Right lobe of liver (tissue), 6 donors: ENCODE measurements around the gene CCDC88B. TPM values are rescaled to one million over a fixed set of nuclear protein-coding genes. Genes with fewer than 3 reads are reported as not detected.
A peak's percentile ranks its signal among the peaks of the same experiment; 100 is the strongest.

Experiments
- ATAC-seq, 4 donors: fragments of 200-7000 bp; cut with Tn5 transposase; one replicate each; pipeline ENCODE4 v1.9.1; 2020; ENCODE audit warnings: mild to moderate bottlenecking in 4 of 4, moderate library complexity in 4 of 4
- DNase-seq, 3 donors: peaks; one replicate each; pipeline ENCODE4 v3.0.0-alpha.2; 2020
- H3K27ac ChIP-seq, 3 donors: fragments of 200-600 bp; one replicate each; pipeline ENCODE4 v1.8.0; 2022
- H3K27me3 ChIP-seq, 2 donors: fragments of 200-600 bp; one replicate each; pipeline ENCODE4 v1.8.0; 2022
- H3K36me3 ChIP-seq, 4 donors: fragments of 200-600 bp; sonication (generic) in 1 of 4; one replicate each; pipeline versions ENCODE4 v1.5.1 to v1.8.0; 2017 to 2022; ENCODE audit warnings: control low read depth in 1 of 4
- H3K4me1 ChIP-seq, 4 donors: fragments of 200-600 bp; sonication (generic) in 1 of 4; one replicate each; pipeline versions ENCODE4 v1.5.1 to v1.8.0; 2017 to 2022; ENCODE audit warnings: control low read depth in 1 of 4
- H3K4me3 ChIP-seq, 3 donors: fragments of 200-600 bp; one replicate each; pipeline ENCODE4 v1.8.0; 2022
- H3K9me3 ChIP-seq, 4 donors: fragments of 200-600 bp; sonication (generic) in 1 of 4; one replicate each; pipeline versions ENCODE4 v1.5.1 to v1.8.0; 2017 to 2022; ENCODE audit warnings: control low read depth in 1 of 4
- POLR2A ChIP-seq: fragments of 450-650 bp; IDR thresholded peaks from one replicate; pipeline ENCODE4 v1.6.1; 2017; ENCODE audit warnings: antibody characterized with exemption, mild to moderate bottlenecking
- WGBS: methylation state at CpG from one replicate; pipeline ENCODE4 v1.1.6; 2018; ENCODE audit warnings: low coverage, low lambda C conversion rate; ENCODE audit not compliant: insufficient coverage; ENCODE audit errors: missing lambda C conversion rate; 5-methylcytosine and 5-hydroxymethylcytosine counted together
- intact Hi-C, 2 donors: fragments of 100-400 bp; cut with DNase I; formaldehyde crosslinking; loops; one replicate each; pipeline versions ENCODE4 v1.11.2 to v1.14.1; 2022
- total RNA-seq, 6 experiments: library from RNA; depleted of rRNA in 2 of 6; stranded (reverse); fragments of >200 nt in 2 of 6; fragmentation: NEBNext Ultra II Directional in 3 of 6; extraction: Animal tissue kit (Norgen Biotek cat#: 25700) in 3 of 6; gene quantifications; one replicate each; pipeline versions ENCODE4 v1.1.0 to v1.2.4, GENCODE V29; 2016 to 2023
- TF ChIP-seq, protein P1 (sequence below), 4 donors: fragments of 200-600 bp in 3 of 4; fragments of 450-650 bp in 1 of 4; IDR thresholded peaks; one replicate each; pipeline versions ENCODE4 v1.5.1 to v1.8.0; 2016 to 2022; ENCODE audit warnings: antibody characterized with exemption in 4 of 4, mild to moderate bottlenecking in 2 of 4
- donor health status: DM: no; HTN: yes; CAD: no.
- donor health status: DM: no; HTN: no; CAD: no.
- donor health status: DM: no; HTN: no; CAD: no.
- donor health status: DM: no; HTN: yes; CAD: no.
- donor health status: DM: no; HTN: yes; CAD: no.

The CCDC88B gene
- total RNA-seq, 6 experiments from 2014 or later, result 2.4 to 10.6 (median 4.9) TPM

DNA sequence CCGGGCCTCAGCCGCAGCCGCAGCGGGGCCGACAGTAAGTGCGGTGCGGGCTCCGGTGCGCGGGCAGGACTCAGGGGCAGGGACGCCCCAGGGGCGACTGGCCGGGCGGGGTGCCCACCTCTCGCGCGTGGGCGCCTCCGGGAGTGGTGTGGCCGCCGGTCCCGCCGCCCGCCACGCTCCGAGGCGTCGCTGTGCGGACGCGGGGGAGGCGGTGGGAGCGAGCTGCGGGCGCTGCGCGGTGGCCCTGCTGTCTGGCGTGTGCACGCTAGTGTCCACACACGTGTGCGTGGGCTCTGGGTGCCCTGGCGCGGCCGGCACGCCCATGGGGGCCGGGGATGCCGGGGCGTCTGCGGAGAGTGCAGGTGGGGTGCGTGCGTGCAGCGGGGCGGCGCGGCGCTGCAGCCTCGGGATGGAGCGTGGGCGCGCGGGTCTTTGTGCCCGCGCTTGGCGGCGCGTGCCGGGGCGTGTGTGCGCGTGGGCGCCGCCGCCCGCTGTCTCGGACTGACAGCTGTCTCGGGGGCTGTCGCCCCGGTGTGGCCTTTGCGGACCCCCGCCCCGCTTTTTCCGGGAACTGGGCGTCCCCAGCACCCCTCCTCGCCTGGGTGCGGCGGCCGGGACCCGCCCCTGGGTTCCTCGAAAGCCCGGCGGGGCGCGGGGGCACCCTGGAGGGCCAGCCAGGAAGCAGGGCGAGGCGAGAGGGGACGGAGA lies 48.1 kb upstream of the CCDC88B start:
- no peak for ATAC-seq
- Histone ChIP-seq H3K27me3 (peaks cover 0 to 13% of the 10 kb centered on the region in 2 donors), H3K27ac (no peak overlapping the region), H3K4me3 (peak overlapping the region in 1 of 3 donors; percentile 1), H3K4me1 (peaks cover 0 to 12% (median 0%) of the 10 kb centered on the region in 4 donors), H3K36me3 (no peaks in the 10 kb centered on the region), H3K9me3 (no peaks in the 10 kb centered on the region)
- intact Hi-C loops, result no loop called here
- TF ChIP-seq, protein P1, sequence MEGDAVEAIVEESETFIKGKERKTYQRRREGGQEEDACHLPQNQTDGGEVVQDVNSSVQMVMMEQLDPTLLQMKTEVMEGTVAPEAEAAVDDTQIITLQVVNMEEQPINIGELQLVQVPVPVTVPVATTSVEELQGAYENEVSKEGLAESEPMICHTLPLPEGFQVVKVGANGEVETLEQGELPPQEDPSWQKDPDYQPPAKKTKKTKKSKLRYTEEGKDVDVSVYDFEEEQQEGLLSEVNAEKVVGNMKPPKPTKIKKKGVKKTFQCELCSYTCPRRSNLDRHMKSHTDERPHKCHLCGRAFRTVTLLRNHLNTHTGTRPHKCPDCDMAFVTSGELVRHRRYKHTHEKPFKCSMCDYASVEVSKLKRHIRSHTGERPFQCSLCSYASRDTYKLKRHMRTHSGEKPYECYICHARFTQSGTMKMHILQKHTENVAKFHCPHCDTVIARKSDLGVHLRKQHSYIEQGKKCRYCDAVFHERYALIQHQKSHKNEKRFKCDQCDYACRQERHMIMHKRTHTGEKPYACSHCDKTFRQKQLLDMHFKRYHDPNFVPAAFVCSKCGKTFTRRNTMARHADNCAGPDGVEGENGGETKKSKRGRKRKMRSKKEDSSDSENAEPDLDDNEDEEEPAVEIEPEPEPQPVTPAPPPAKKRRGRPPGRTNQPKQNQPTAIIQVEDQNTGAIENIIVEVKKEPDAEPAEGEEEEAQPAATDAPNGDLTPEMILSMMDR (IDR thresholded peaks at IDR 0.05), result no peak
- TF ChIP-seq POLR2A, result no peak
- no CpG with 5 or more reads among the region's 96 CpGs for WGBS
- no peak for DNase-seq

DNA sequence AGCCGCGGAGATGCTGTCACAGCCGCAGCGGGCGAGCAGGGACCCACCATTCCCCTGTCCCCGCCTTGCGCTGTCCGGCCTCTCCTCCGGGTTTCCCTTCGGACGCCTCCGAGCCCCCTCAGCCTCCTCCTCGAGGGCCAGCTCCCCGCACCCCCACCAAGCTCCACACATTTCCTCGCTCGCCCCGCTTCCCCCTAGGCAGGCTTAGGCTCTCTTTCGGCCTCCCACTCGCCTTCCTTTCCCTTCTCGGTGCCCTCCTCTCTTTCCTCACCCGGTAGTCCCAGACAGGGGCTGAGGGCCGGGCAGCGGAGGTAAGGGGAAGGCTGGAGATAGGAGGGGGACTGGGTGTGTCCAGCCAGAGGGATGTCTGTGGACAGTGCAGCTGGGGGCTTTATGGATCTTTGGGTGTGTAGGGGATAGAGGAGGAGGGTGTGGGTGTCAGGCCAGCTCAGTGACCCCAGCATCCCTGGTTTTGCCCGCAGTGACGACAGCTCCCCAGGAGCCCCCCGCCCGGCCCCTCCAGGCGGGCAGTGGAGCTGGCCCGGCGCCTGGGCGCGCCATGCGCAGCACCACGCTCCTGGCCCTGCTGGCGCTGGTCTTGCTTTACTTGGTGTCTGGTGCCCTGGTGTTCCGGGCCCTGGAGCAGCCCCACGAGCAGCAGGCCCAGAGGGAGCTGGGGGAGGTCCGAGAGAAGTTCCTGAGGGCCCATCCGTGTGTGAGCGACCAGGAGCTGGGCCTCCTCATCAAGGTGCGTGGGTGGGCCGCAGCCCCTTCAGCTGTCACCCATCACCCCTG lies 47.3 kb upstream of the CCDC88B start:
- intact Hi-C loops, result no loop called here
- ATAC-seq, result no peak
- Histone ChIP-seq H3K27me3 (peaks cover 0 to 21% of the 10 kb centered on the region in 2 donors), H3K27ac (no peak overlapping the region), H3K4me3 (no peak overlapping the region), H3K9me3 (no peaks in the 10 kb centered on the region), H3K4me1 (peaks cover 0 to 12% (median 0%) of the 10 kb centered on the region in 4 donors), H3K36me3 (no peaks in the 10 kb centered on the region)
- no peak for DNase-seq
- WGBS, result 7% methylated on average over 15 of the region's 42 CpGs
- TF ChIP-seq, protein P1 (IDR thresholded peaks at IDR 0.05), result no peak
- no peak for TF ChIP-seq POLR2A

DNA sequence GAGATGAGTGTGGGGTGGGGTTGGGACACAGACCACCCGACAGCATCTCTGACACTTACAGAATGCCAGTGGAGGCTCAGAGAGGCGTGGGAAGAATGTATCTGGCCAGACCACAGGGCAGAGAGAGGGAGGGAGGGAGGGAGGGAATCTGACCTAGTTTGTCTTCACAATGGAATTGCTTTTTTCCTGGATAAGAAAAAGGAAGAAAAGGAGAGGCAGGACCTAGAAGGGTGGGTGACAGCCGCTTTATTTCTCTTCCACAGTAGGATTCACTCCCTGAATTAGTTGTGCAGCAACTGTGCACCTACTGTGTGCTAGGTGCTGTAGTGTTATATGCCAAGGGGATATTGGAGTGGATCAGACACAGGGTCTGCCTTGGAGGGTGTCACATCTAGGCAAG lies 45.2 kb upstream of the CCDC88B start:
- ATAC-seq, result no peak
- Histone ChIP-seq H3K36me3 (no peaks in the 10 kb centered on the region), H3K4me1 (peaks cover 0 to 21% (median 2%) of the 10 kb centered on the region in 4 donors), H3K4me3 (no peak overlapping the region), H3K27ac (no peak overlapping the region), H3K9me3 (no peaks in the 10 kb centered on the region), H3K27me3 (peaks cover 0 to 37% of the 10 kb centered on the region in 2 donors)
- 47% methylated on average over 3 of the region's 3 CpGs for WGBS
- TF ChIP-seq, protein P1 (IDR thresholded peaks at IDR 0.05), result no peak
- no peak for TF ChIP-seq POLR2A
- intact Hi-C loops, result no loop called here
- DNase-seq, result no peak

DNA sequence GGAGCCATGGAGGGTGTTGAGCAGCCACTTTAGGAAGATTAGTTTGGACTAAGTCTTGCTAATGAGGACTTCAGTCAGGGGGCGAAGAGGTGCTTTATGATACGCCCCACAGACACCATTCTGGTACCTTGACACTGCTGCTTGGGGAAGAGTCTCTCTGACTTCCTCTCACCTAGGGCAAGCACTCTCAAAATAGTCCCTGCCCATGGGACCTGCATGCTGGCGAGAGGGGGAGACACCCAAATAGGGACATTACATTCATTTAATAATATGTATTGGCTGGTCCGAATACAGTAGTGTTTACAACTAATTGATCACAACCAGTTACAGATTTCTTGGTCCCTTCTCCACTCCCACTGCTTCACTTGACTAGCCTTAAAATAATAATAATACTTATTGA lies 44.2 kb upstream of the CCDC88B start:
- H3K27me3 ChIP-seq, result peaks cover 0 to 44% of the 10 kb centered on the region in 2 donors
- TF ChIP-seq POLR2A, result no peak
- TF ChIP-seq, protein P1 (IDR thresholded peaks at IDR 0.05), result no peak

More for the DNA sequence above, 44.2 kb upstream of the CCDC88B start:
- Histone ChIP-seq H3K9me3 (no peaks in the 10 kb centered on the region), H3K27ac (no peak overlapping the region), H3K4me3 (no peak overlapping the region), H3K36me3 (no peaks in the 10 kb centered on the region), H3K4me1 (peaks cover 0 to 31% (median 7%) of the 10 kb centered on the region in 4 donors)
- ATAC-seq (no peak), DNase-seq (no peak)
- 67% methylated on average over 1 of the region's 4 CpGs for WGBS
- intact Hi-C loops, result no loop called here
